Measurements from ENCODE around the gene NOP14. TPM values are rescaled to one million over a fixed set of nuclear protein-coding genes. Genes with fewer than 3 reads are reported as not detected.
"Not testable (repeated sequence)": the region's sequence is repeated elsewhere in the genome, so short reads cannot be mapped to it uniquely, and the experiment has no call there.

The NOP14 gene
- total RNA-seq, 4 donors from 2014 or later: 22.6 to 31.3 (median 24.7) TPM

DNA sequence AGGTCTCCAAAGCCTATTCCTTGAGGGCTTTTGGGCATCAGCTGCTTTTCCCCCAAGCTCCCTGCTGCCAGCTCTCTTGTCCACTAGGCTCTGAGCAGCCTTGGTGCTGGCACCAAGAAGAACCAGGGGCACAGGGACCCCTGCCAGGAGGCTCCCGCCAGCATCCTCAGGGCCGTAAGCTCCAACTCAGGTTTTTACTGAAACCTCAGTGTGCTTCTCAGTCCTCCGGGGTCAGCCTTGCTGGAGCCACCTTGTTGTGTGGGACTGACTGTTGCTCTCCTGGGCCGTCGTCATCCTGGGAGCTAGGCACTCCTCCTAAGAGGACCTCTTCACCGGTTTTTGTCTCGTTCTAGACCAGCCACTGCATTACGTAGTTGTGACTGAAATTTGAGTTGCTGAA lies 38.9 kb downstream of the NOP14 start:
- H3K36me3 ChIP-seq: peaks cover 19 to 98% (median 35%) of the 10 kb centered on the region in 3 donors
- H3K9me3 ChIP-seq: no peaks in the 10 kb centered on the region
- WGBS, 2 donors: 86 to 90% methylated on average over 6 to 7 of the region's 8 CpGs
- H3K4me3 ChIP-seq: no peak overlapping the region
- H3K27me3 ChIP-seq: no peaks in the 10 kb centered on the region
- H3K4me1 ChIP-seq: peaks cover 0 to 22% (median 12%) of the 10 kb centered on the region in 3 donors
- no peak overlapping the region for H3K27ac ChIP-seq
- TF ChIP-seq POLR2A (IDR thresholded peaks at IDR 0.05): no peak
- TF ChIP-seq, protein P1, sequence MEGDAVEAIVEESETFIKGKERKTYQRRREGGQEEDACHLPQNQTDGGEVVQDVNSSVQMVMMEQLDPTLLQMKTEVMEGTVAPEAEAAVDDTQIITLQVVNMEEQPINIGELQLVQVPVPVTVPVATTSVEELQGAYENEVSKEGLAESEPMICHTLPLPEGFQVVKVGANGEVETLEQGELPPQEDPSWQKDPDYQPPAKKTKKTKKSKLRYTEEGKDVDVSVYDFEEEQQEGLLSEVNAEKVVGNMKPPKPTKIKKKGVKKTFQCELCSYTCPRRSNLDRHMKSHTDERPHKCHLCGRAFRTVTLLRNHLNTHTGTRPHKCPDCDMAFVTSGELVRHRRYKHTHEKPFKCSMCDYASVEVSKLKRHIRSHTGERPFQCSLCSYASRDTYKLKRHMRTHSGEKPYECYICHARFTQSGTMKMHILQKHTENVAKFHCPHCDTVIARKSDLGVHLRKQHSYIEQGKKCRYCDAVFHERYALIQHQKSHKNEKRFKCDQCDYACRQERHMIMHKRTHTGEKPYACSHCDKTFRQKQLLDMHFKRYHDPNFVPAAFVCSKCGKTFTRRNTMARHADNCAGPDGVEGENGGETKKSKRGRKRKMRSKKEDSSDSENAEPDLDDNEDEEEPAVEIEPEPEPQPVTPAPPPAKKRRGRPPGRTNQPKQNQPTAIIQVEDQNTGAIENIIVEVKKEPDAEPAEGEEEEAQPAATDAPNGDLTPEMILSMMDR (IDR thresholded peaks at IDR 0.05): no peak
- no peak for DNase-seq
- intact Hi-C loops (cut with DNase I): no loop called here

DNA sequence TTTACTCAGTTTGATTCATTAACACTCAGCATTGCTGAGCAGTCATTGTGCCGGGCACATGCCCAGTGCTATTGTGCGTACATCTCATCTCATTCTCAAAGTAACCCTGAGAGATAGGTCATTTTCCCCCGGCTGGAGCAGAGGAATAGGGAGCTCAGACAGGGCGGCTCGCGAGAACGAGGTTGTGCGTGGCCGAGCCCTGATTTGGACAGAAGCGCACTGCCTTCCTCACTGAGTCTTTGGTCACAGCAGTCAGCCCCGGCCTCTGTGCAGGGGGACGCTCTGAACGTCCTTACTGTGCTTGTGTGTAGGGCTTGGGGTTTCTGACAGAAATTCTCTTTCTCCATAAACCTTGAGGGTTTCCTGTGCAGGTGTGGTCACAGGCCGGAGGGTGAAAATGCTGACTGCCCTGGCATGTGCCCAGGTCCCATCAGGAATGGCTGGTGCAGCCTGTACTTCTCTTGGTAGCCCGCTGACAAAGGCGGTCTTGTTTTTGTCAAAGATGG lies 39.5 kb downstream of the NOP14 start:
- no peaks in the 10 kb centered on the region for H3K27me3 ChIP-seq
- peaks cover 17 to 98% (median 32%) of the 10 kb centered on the region in 3 donors for H3K36me3 ChIP-seq
- peaks cover 0 to 22% (median 12%) of the 10 kb centered on the region in 3 donors for H3K4me1 ChIP-seq
- H3K27ac ChIP-seq: peak overlapping the region in 1 of 4 donors; percentile 27
- TF ChIP-seq, protein P1 (IDR thresholded peaks at IDR 0.05): no peak
- TF ChIP-seq POLR2A (IDR thresholded peaks at IDR 0.05): no peak
- H3K9me3 ChIP-seq: no peaks in the 10 kb centered on the region
- no peak overlapping the region for H3K4me3 ChIP-seq
- DNase-seq: no peak
- intact Hi-C loops (cut with DNase I): no loop called here
- WGBS, 2 donors: 81 to 88% methylated on average over 12 to 16 of the region's 16 CpGs

DNA sequence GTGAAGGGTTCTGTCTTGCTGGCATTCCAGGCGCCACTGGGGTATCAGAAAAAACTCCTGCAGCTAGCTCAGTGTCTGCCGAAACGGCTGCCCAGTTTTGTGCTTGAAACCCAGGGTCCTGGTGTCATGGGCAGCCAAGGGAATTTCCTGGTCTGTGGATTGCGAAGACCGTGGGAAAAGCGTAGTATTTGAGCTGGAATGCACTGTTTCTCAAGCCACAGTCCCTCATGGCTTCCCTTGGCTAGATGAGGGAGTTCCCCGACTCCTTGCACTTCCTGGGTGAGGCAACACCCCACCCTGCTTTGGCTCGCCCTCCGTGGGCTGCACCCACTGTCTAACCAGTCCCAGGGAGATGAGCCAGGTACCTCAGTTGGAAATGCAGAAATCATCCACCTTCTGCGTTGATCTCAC lies 40.1 kb downstream of the NOP14 start:
- TF ChIP-seq, protein P1 (IDR thresholded peaks at IDR 0.05): no peak
- TF ChIP-seq POLR2A (IDR thresholded peaks at IDR 0.05): no peak
- no peaks in the 10 kb centered on the region for H3K27me3 ChIP-seq
- H3K4me3 ChIP-seq: no peak overlapping the region
- intact Hi-C loops (cut with DNase I): no loop called here
- H3K36me3 ChIP-seq: peaks cover 12 to 98% (median 26%) of the 10 kb centered on the region in 3 donors
- peaks cover 0 to 22% (median 12%) of the 10 kb centered on the region in 3 donors for H3K4me1 ChIP-seq
- 62 to 82% methylated on average over 7 of the region's 10 CpGs for WGBS, 2 donors
- no peak for DNase-seq
- no peaks in the 10 kb centered on the region for H3K9me3 ChIP-seq
- H3K27ac ChIP-seq: peak overlapping the region in 3 of 4 donors; percentile 27 to 36 (median 32)

DNA sequence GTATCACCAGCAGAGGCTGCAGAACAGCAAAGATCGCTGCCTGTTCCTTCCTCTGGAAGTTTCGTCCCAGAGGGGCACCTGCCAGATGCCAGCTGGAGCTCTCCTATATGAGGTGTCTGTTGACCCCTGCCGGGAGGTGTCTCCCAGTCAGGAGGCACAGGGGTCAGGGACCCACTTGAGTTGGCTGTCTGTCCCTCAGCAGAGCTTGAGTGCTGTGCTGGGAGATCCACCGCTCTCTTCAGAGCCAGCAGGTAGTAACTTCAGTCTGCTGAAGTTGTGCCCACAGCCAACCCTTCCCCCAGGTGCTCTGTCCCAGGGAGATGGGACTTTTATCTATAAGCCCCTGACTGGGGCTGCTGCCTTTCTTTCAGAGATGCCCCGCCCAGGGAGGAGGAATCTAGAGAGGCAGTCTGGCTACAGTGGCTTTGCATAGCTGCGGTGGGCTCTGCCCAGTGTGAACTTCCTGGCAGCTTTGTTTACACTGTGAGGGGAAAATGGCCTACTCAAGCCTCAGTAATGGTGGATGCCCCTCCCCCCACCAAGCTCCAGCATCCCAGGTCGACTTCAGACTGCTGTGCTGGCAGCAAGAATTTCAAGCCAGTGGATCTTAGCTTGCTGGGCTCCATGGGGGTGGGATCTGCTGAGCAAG lies 40.6 kb downstream of the NOP14 start:
- H3K4me1 ChIP-seq: peaks cover 0 to 22% (median 12%) of the 10 kb centered on the region in 3 donors
- 17 to 48% methylated on average over 1 to 5 of the region's 7 CpGs for WGBS, 2 donors
- intact Hi-C loops (cut with DNase I); H3K27me3 ChIP-seq; DNase-seq; H3K4me3 ChIP-seq; H3K9me3 ChIP-seq: not testable (repeated sequence)
- H3K36me3 ChIP-seq: peaks cover 12 to 98% (median 23%) of the 10 kb centered on the region in 3 donors
- peak overlapping the region in 3 of 4 donors; percentile 27 to 36 (median 32) for H3K27ac ChIP-seq

DNA sequence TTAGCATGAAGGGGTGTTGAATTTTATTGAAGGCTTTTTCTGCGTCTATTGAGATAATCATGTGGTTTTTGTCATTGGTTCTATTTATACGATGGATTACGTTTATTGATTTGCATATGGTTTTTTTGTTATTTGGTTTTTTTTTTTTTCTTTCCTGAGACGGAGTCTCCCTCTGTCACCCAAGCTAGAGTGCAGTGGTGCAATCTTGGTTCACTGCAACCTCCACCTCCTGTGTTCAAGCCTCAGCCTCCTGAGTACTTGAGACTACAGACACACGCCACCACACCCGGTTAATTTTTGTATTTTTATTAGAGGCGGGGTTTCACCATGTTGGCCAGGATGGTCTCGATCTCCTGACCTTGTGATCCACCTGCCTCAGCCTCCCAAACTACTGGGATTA lies 44.5 kb downstream of the NOP14 start:
- Histone ChIP-seq H3K4me1 (peaks cover 0 to 16% (median 9%) of the 10 kb centered on the region in 3 donors), H3K36me3 (peaks cover 0 to 98% (median 17%) of the 10 kb centered on the region in 3 donors)
- H3K9me3 ChIP-seq; H3K27ac ChIP-seq; H3K27me3 ChIP-seq; H3K4me3 ChIP-seq; DNase-seq; intact Hi-C loops (cut with DNase I): not testable (repeated sequence)
- 77 to 96% methylated on average over 7 to 8 of the region's 8 CpGs for WGBS, 2 donors

DNA sequence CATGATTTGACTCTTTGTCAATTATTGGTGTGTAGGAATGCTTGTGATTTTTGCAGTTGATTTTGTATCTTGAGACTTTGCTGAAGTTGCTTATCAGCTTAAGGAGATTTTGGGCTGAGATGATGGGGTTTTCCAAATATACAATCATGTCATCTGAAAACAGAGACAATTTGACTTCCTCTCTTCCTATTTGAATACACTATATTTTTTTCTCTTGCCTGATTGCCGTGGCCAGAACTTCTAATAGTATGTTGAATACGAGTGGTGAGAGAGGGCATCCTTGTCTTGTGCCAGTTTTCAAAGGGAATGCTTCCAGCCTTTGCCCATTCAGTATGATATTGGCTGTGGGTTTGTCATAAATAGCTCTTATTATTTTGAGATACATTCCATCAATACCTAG lies 44.9 kb downstream of the NOP14 start:
- peaks cover 0 to 98% (median 17%) of the 10 kb centered on the region in 3 donors for H3K36me3 ChIP-seq
- H3K9me3 ChIP-seq; H3K27me3 ChIP-seq; intact Hi-C loops (cut with DNase I); H3K27ac ChIP-seq; H3K4me3 ChIP-seq; DNase-seq: not testable (repeated sequence)
- peaks cover 0 to 12% (median 5%) of the 10 kb centered on the region in 3 donors for H3K4me1 ChIP-seq
- 70 to 72% methylated on average over 2 of the region's 2 CpGs for WGBS, 2 donors

DNA sequence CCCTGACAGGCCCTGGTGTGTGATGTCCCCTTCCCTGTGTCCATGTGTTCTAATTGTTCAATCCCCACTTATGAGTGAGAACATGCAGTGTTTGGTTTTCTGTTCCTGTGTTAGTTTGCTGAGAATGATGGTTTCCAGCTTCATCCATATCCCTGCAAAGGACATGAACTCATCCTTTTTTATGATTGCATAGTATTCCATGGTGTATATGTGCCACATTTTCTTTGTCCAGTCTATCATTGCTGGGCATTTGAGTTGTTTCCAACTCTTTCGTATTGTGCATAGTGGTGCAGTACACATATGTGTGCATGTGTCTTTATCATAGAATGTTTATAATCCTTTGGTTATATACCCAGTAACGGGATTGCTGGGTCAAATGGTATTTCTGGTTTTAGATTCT lies 46.5 kb downstream of the NOP14 start:
- intact Hi-C loops (cut with DNase I); DNase-seq; H3K9me3 ChIP-seq: not testable (repeated sequence)

More for the DNA sequence above, 46.5 kb downstream of the NOP14 start:
- H3K27me3 ChIP-seq, H3K4me1 ChIP-seq, H3K4me3 ChIP-seq, H3K27ac ChIP-seq: not testable (repeated sequence)
- H3K36me3 ChIP-seq: peaks cover 3 to 98% (median 21%) of the 10 kb centered on the region in 3 donors
- WGBS, 2 donors: 89 to 97% methylated on average over 2 of the region's 2 CpGs
